Heart left ventricle (tissue), 16 donors: ENCODE results near the gene FAM168A. TPM values are rescaled to one million over a fixed set of nuclear protein-coding genes. Genes with fewer than 3 reads are reported as not detected.
A peak's percentile ranks its signal among the peaks of the same experiment; 100 is the strongest.

Experiments used
- ATAC-seq, 4 donors: fragments of 200-7000 bp; cut with Tn5 transposase; one replicate each; pipeline ENCODE4 v1.9.1; 2020 to 2022; ENCODE audit warnings: moderate library complexity in 4 of 4, mild to moderate bottlenecking in 3 of 4, moderate number of reproducible peaks in 1 of 4
- DNase-seq, 5 donors: peaks; one replicate each; pipeline ENCODE4 v3.0.0-alpha.2; 2020
- H3K27ac ChIP-seq, 12 donors: fragments of 200-600 bp; sonication (generic) in 4 of 12; one replicate each; pipeline versions ENCODE4 v1.5.0 to v1.8.0; 2016 to 2022; ENCODE audit warnings: mild to moderate bottlenecking in 2 of 12
- H3K27me3 ChIP-seq, 9 donors: fragments of 200-600 bp; sonication (generic) in 2 of 9; one replicate each; pipeline versions ENCODE4 v1.5.1 to v1.8.0; 2016 to 2022; ENCODE audit warnings: mild to moderate bottlenecking in 3 of 9
- H3K36me3 ChIP-seq, 9 donors: fragments of 200-600 bp; sonication (generic) in 2 of 9; one replicate each; pipeline versions ENCODE4 v1.5.0 to v1.8.0; 2018 to 2022; ENCODE audit warnings: mild to moderate bottlenecking in 2 of 9
- H3K4me1 ChIP-seq, 12 donors: fragments of 200-600 bp; sonication (generic) in 4 of 12; one replicate each; pipeline versions ENCODE4 v1.5.0 to v1.8.0; 2016 to 2022; ENCODE audit warnings: mild to moderate bottlenecking in 3 of 12
- H3K4me3 ChIP-seq, 12 donors: fragments of 200-600 bp; sonication (generic) in 4 of 12; one replicate each; pipeline versions ENCODE4 v1.5.0 to v1.8.0; 2017 to 2022; ENCODE audit warnings: mild to moderate bottlenecking in 9 of 12, moderate library complexity in 4 of 12
- H3K9me3 ChIP-seq, 12 donors: fragments of 200-600 bp; sonication (generic) in 4 of 12; one replicate each; pipeline versions ENCODE4 v1.5.0 to v1.8.0; 2016 to 2022; ENCODE audit warnings: mild to moderate bottlenecking in 1 of 12
- CTCF ChIP-seq, 12 donors: fragments of 200-600 bp; sonication (generic) in 4 of 12; IDR thresholded peaks; one replicate each; pipeline versions ENCODE4 v1.5.0 to v1.8.0; 2018 to 2022; ENCODE audit warnings: antibody characterized with exemption in 12 of 12, mild to moderate bottlenecking in 5 of 12
- POLR2A ChIP-seq, 2 donors: fragments of 450-650 bp; IDR thresholded peaks; one replicate each; pipeline ENCODE4 v1.6.1; 2017; ENCODE audit warnings: antibody characterized with exemption in 2 of 2, mild to moderate bottlenecking in 2 of 2, moderate library complexity in 2 of 2
- WGBS, 4 donors: extraction: QIAGEN DNeasy Blood & Tissue Kit in 2 of 4; methylation state at CpG; one replicate each; pipeline versions ENCODE4 v1.1.5 to v1.1.7; 2013 to 2018; 5-methylcytosine and 5-hydroxymethylcytosine counted together
- intact Hi-C, 10 donors: fragments of 100-400 bp; cut with DNase I; formaldehyde crosslinking; loops; one replicate each; pipeline versions ENCODE4 v1.11.1 to v1.14.2; 2022
- polyA plus RNA-seq, 2 donors: library from polyadenylated mRNA; stranded (reverse); fragments of 200-250 nt; gene quantifications; one replicate each; pipeline ENCODE4 v1.2.3, GENCODE V29; 2013
- total RNA-seq, 9 donors: library from RNA; depleted of rRNA in 2 of 9; stranded (reverse); fragments of >200 nt in 2 of 9; fragmentation: NEBNext Ultra II Directional in 3 of 9; extraction: Animal tissue kit (Norgen Biotek cat#: 25700) in 3 of 9; gene quantifications; one replicate each; pipeline versions ENCODE4 v1.1.0 to v1.2.4, GENCODE V29; 2016 to 2023
- donor health status: ischemic (EF 13 %, LVEDD 7.1; RV severe dilation, severe dysfunction).
- donor health status: healthy with polysubstance abuse.
- donor health status: DM: no; HTN: yes; CAD: no.
- donor health status: DM: no; HTN: no; CAD: no.
- donor health status: ischemic (EF 25% LVEDD 6.9; RV normal size, moderate dysfunction).
- donor health status: ischemic (EF 25% LVEDD 5.7; RV mildly dilated, moderate dysfunction).
- donor health status: healthy.
- donor health status: DM: yes; HTN: yes; CAD: no.
- donor health status: ischemic (EF 35%, LVEDD 5.7; RV mildly dilated, moderate dysfunction).
- donor health status: nonischemic (EF 11% LVEDD 7.7; RV severe dilation, severe dysfunction).
- donor health status: DM: yes; HTN: yes; CAD: no.
- donor health status: PGD.
- donor health status: ischemic (EF 29% LVEDD 5.4; RV normal size, mild dysfunction).
- donor health status: nonischemic (EF 23%, LVEDD 6.1; RV moderate dilation, normal function).

Gene FAM168A
- total and polyA plus RNA-seq, 11 donors, result 9.0 to 39.1 (median 27.8) TPM

- Histone ChIP-seq H3K27me3 (no peaks in the 10 kb centered on the region), H3K9me3 (no peaks in the 10 kb centered on the region), H3K4me3 (no peak overlapping the region), H3K4me1 (peaks cover 0 to 38% (median 12%) of the 10 kb centered on the region in 12 donors), H3K36me3 (peaks cover 0 to 3% (median 0%) of the 10 kb centered on the region in 9 donors), H3K27ac (no peak overlapping the region)
- TF ChIP-seq POLR2A (IDR thresholded peaks at IDR 0.05) (no peak), CTCF (IDR thresholded peaks at IDR 0.05) (no peak)
- ATAC-seq (no peak), DNase-seq (no peak)
- intact Hi-C loops, result loop anchor here in 1 of 10 donors (5.0 kb wide), 1 partner anchor 39 kb away; no protein-coding TSS in a partner anchor
These were observed 169.7 kb downstream of the FAM168A start for GRCh38 chr11:73428227-73428626.

DNA sequence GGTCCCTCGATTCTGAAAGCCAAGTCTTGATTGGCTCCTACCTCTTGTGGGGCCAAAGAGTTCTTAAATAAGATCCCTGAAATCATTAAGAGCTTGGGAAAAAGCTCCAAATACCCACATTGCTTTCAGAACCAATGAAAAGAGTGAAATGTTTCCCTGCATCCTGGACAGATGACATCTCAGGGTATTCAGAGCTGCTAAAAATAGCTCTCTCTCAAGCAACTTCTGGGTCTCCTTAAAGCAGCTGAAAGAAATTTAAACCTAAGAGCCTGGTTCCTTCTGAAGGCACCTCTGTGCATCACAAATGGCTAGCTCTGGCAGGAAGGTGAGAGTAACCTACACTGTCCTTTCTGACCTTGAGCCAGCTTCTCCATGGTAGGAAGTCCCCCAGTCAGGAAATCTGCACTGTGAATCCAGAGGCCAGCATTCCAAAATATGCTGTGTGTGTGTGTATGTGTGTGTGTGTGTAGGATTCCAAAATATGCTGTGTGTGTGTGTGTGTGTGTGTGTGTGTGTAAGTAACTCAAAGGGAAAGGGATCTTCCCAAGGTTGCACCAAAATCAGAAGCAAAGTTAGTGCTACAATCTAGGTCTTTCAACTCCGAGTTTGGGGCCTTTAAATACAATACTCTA, 171.6 kb downstream of the FAM168A start:
- ATAC-seq, result peak in 2 of 4 donors; percentile 27
- H3K9me3 ChIP-seq, result no peaks in the 10 kb centered on the region
- peak overlapping the region in 5 of 12 donors; percentile 3 to 82 (median 13) for H3K27ac ChIP-seq
- no peak overlapping the region for H3K4me3 ChIP-seq
- peaks cover 0 to 46% (median 14%) of the 10 kb centered on the region in 12 donors for H3K4me1 ChIP-seq
- no peaks in the 10 kb centered on the region for H3K27me3 ChIP-seq
- no peak for TF ChIP-seq CTCF (IDR thresholded peaks at IDR 0.05)
- TF ChIP-seq POLR2A (IDR thresholded peaks at IDR 0.05), result no peak
- peaks cover 0 to 3% (median 0%) of the 10 kb centered on the region in 9 donors for H3K36me3 ChIP-seq
- WGBS, 4 donors, result 63 to 78% (median 69%) methylated on average over 2 of the region's 2 CpGs
- DNase-seq, result no peak
- intact Hi-C loops, result loop anchor here in 1 of 10 donors (5.0 kb wide), 1 partner anchor 41 kb away; no protein-coding TSS in a partner anchor

- Histone ChIP-seq H3K4me3 (no peak overlapping the region), H3K27ac (peak overlapping the region in 6 of 12 donors; percentile 11 to 82 (median 13)), H3K4me1 (peaks cover 0 to 46% (median 16%) of the 10 kb centered on the region in 12 donors), H3K36me3 (peaks cover 0 to 6% (median 0%) of the 10 kb centered on the region in 9 donors), H3K27me3 (no peaks in the 10 kb centered on the region), H3K9me3 (no peaks in the 10 kb centered on the region)
- WGBS, 4 donors, result 54 to 67% (median 61%) methylated on average over 1 of the region's 1 CpG
- ATAC-seq (peak in 3 of 4 donors; percentile 53 to 67 (median 61)), DNase-seq (peak in 1 of 5 donors; percentile 42)
- TF ChIP-seq POLR2A (IDR thresholded peaks at IDR 0.05), result no peak
- no peak for TF ChIP-seq CTCF (IDR thresholded peaks at IDR 0.05)
- intact Hi-C loops, result loop anchor here in 1 of 10 donors (5.0 kb wide), 1 partner anchor 42 kb away; no protein-coding TSS in a partner anchor
These were observed 172.8 kb downstream of the FAM168A start for GRCh38 chr11:73425108-73425507.

DNA sequence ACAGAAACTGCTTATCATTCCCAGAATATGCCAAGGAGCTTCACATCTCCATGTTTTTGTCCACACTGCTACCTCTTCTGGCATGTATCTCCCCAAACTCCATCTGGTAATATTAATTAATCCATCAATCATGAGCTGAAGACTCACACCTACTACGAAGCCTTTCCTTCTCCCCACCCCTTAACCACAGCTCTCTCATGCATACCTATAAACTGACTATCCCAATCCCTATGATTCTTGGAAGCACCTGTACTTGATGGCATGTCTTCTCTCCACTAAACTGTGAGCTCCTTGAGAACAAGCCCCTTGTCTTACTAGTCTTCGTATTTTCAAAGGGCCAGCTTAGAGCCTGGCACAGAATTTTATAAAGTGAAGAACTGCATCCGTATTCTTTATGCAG, 174.4 kb downstream of the FAM168A start:
- peaks cover 0 to 17% (median 5%) of the 10 kb centered on the region in 9 donors for H3K36me3 ChIP-seq
- ATAC-seq (no peak), DNase-seq (no peak)
- TF ChIP-seq POLR2A (IDR thresholded peaks at IDR 0.05) (no peak), CTCF (IDR thresholded peaks at IDR 0.05) (no peak)
- peaks cover 0 to 37% (median 16%) of the 10 kb centered on the region in 12 donors for H3K4me1 ChIP-seq
- WGBS, 4 donors, result 92 to 98% (median 95%) methylated on average over 3 of the region's 3 CpGs
- no peaks in the 10 kb centered on the region for H3K27me3 ChIP-seq
- no peak overlapping the region for H3K27ac ChIP-seq
- H3K4me3 ChIP-seq, result no peak overlapping the region
- H3K9me3 ChIP-seq, result no peaks in the 10 kb centered on the region
- intact Hi-C loops, result no loop called here
